ENCODE measurements around the gene ERBB2. TPM values are rescaled to one million over a fixed set of nuclear protein-coding genes. Genes with fewer than 3 reads are reported as not detected.

Gene ERBB2
- total and polyA plus RNA-seq, 2 of the 4 experiments (the other 2 are of a cell fraction), result 28.7 to 33.3 TPM

DNA sequence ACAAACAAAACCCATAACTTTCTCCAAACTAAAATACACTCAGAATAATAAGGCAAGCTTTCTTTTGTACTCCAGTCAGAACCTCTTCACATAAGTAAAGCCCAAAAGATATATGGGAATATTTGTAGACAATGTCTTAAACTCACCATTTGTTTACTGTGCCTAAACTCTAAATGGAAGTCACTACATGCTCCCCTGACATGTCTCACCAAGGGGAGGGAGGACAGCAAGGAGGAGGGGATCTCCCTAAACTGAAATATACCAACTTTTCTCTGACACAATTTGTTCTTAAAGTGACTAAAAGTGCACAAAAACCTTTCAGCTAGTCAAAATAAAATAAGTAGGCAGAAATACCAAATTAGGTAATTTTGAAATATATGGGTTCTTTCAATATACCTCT lies 76.4 kb downstream of the ERBB2 start:
- ATAC-seq (ENCODE audit: low read depth) (no peak), DNase-seq (no peak)
- no peak overlapping the region for H3K4me2 ChIP-seq (ENCODE audit: low read depth, low read length)
- no peak overlapping the region for H3K56ac ChIP-seq (ENCODE audit: extremely low read depth, insufficient read depth, low read length)
- no peak overlapping the region for H4K91ac ChIP-seq (ENCODE audit: insufficient read depth, low read depth, low read length)
- H3K9me3 ChIP-seq (ENCODE audit: control insufficient read depth, insufficient read depth, low read length), result no peaks in the 10 kb centered on the region
- dilution Hi-C loops (cut with HindIII; ENCODE audit: low sequenced_read_pairs, unreplicated experiment) (no loop called here), intact Hi-C loops (cut with micrococcal nuclease) (loop anchor here (5.0 kb wide), 1 partner anchor 81 kb away; no protein-coding TSS in a partner anchor), in situ Hi-C loops (cut with MboI; ENCODE audit: low sequenced_read_pairs) (loop anchor here (10.0 kb wide), 1 partner anchor 199 kb away; no protein-coding TSS in a partner anchor)
- no peak overlapping the region for H2BK120ac ChIP-seq (ENCODE audit: low read depth, low read length)
- H3K9me1 ChIP-seq (ENCODE audit: insufficient read depth, low read length), result no peaks in the 10 kb centered on the region
- no peak overlapping the region for H3K9ac ChIP-seq (ENCODE audit: low read depth, low read length)
- H4K5ac ChIP-seq (ENCODE audit: low read depth, low read length), result no peak overlapping the region
- no peak overlapping the region for H3K4me3 ChIP-seq (ENCODE audit: insufficient read depth, low read depth, low read length)
- no peak overlapping the region for H2BK5ac ChIP-seq (ENCODE audit: low read depth, low read length, poor library complexity, severe bottlenecking)
- ChIA-PET POLR2A (ENCODE audit: unreplicated experiment) (no interaction called here), CTCF (no interaction called here)
- H3K14ac ChIP-seq (replicated peaks; ENCODE audit: low read depth, low read length), result no peak overlapping the region
- H3K36me3 ChIP-seq (ENCODE audit: control insufficient read depth, insufficient read depth, low read length), result no peaks in the 10 kb centered on the region
- no peak overlapping the region for H3K27ac ChIP-seq (ENCODE audit: insufficient read depth, low read length)
- H3K4ac ChIP-seq (ENCODE audit: low read depth, low read length), result no peak overlapping the region
- BruUV-seq (replicated peaks), result no TSS peak
- peaks cover 53% of the 10 kb centered on the region for H3K27me3 ChIP-seq (ENCODE audit: control insufficient read depth, insufficient read depth, low read length)
- TF ChIP-seq RCOR1 (IDR thresholded peaks at IDR 0.05; ENCODE audit: insufficient replicate concordance, low read length) (no peak), RAD21 (IDR thresholded peaks at IDR 0.05; ENCODE audit: low read length) (no peak), CEBPB (IDR thresholded peaks at IDR 0.05; ENCODE audit: low read depth, low read length) (no peak), MAZ (IDR thresholded peaks at IDR 0.05; ENCODE audit: borderline replicate concordance, low read depth, low read length) (no peak), SMC3 (IDR thresholded peaks at IDR 0.05; ENCODE audit: low read depth, low read length) (no peak), MXI1 (IDR thresholded peaks at IDR 0.05; ENCODE audit: borderline replicate concordance, low read depth, low read length) (no peak), NFE2L2 (IDR thresholded peaks at IDR 0.05; ENCODE audit: low read depth, low read length) (no peak), RFX5 (IDR thresholded peaks at IDR 0.05; ENCODE audit: low read depth, low read length) (no peak), MAFK (IDR thresholded peaks at IDR 0.05; ENCODE audit: low read depth, low read length) (no peak)
- H2BK15ac ChIP-seq (ENCODE audit: low read depth, low read length), result no peak overlapping the region
- no peaks in the 10 kb centered on the region for H3K4me1 ChIP-seq (ENCODE audit: control insufficient read depth, insufficient read depth, low read length)
- no peak overlapping the region for H3K18ac ChIP-seq (ENCODE audit: low read depth, low read length)
- no peaks in the 10 kb centered on the region for H3K79me1 ChIP-seq (ENCODE audit: low read depth in 1 of 2, low read length in 2 of 2)
- no peak overlapping the region for H3K23ac ChIP-seq (ENCODE audit: low read depth, low read length)
- H2AFZ ChIP-seq (replicated peaks; ENCODE audit: low read length, poor library complexity), result no peak overlapping the region
- H2AK9ac ChIP-seq (replicated peaks; ENCODE audit: low read depth, low read length, poor library complexity), result no peak overlapping the region
- no peak overlapping the region for H4K8ac ChIP-seq (ENCODE audit: low read depth in 2 of 2, low read length in 2 of 2)
- H2AK5ac ChIP-seq (ENCODE audit: low read depth, low read length), result no peak overlapping the region
- no peak overlapping the region for H2BK20ac ChIP-seq (ENCODE audit: low read depth, low read length)
- H4K20me1 ChIP-seq (ENCODE audit: insufficient read depth, low read length), result no peaks in the 10 kb centered on the region

All from IMR-90 (cell line).